Myocyte (in vitro differentiated cells): Measurements from ENCODE around the gene RPP40. TPM values are rescaled to one million over a fixed set of nuclear protein-coding genes. Genes with fewer than 3 reads are reported as not detected.

ENCODE experiments used
- total RNA-seq: library from RNA; depleted of rRNA; stranded (reverse); fragments of >200 nt; gene quantifications from 2 replicates; pipeline ENCODE4 v1.2.3, GENCODE V29; 2014

The RPP40 gene
- total RNA-seq, 1 donor from 2014 or later, result 17.1 TPM

Other genes starting within 250 kb of the RPP40 start
- gene CDYL, start 227.6 kb downstream of the RPP40 start, total RNA-seq, result 20.3 and 23.6 TPM in 2 replicates
- 0.31 and 1.0 TPM in 2 replicates for gene PPP1R3G, start 81.3 kb upstream of the RPP40 start, total RNA-seq